GM11168 (cell line): ENCODE measurements around the gene TMEM187.
"Not testable (repeated sequence)": the region's sequence is repeated elsewhere in the genome, so short reads cannot be mapped to it uniquely, and the experiment has no call there.

Experiments
- in situ Hi-C: fragments of 300-500 bp; cut with MboI; formaldehyde crosslinking; loops from one replicate; pipeline ENCODE4 v1.12.0; 2022; ENCODE audit warnings: low sequenced_read_pairs; ENCODE audit not compliant: unreplicated experiment

TMEM187 gene

DNA sequence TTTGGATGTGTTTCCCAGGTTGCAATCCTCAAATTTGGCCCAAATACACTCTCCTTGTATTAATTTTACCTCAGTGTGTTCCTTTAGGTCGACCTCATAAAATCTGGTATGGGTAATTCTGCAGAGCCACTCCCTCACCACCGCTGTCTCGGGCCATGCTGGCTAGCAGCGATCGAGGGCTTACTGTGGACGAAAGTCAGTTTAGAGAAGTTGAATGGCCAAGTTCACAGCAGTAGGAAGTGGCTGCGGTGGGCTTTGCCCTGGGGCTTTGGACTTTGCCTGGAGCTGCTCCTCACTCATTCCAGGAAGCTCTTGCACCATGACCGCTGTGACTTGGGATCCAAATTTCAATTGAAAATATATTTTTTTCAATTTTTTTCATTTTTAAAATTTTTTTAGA lies 19.6 kb downstream of the TMEM187 start:
- in situ Hi-C loops: no loop called here

DNA sequence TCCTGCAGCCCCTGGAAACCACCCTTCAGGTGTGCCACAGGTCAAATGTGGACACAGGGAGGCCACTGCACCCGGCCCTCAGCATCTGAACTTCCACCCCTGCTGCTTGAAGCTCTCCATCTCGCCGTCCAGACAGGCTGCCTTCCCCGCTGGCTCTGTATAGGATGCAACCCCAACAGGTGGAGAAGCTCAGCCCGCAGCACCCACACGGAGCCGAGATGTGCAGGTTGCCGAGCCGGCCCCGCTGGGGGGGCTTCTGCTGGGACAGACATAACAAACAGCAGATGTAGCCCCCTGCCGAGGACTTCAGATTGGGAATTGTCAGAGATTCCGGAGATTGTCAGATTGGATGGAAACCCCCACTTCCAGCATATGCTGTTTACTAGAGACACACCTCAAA lies 20.5 kb downstream of the TMEM187 start:
- in situ Hi-C loops: no loop called here

- in situ Hi-C loops: no loop called here
Observed at GRCh38 chrX:153993978-153994377, 21.4 kb downstream of the TMEM187 start.

- in situ Hi-C loops: not testable (repeated sequence)
Observed at GRCh38 chrX:153994398-153994797, 21.8 kb downstream of the TMEM187 start.

GRCh38 chrX:153995504-153995903 lies 22.9 kb downstream of the TMEM187 start:
- in situ Hi-C loops: no loop called here

DNA sequence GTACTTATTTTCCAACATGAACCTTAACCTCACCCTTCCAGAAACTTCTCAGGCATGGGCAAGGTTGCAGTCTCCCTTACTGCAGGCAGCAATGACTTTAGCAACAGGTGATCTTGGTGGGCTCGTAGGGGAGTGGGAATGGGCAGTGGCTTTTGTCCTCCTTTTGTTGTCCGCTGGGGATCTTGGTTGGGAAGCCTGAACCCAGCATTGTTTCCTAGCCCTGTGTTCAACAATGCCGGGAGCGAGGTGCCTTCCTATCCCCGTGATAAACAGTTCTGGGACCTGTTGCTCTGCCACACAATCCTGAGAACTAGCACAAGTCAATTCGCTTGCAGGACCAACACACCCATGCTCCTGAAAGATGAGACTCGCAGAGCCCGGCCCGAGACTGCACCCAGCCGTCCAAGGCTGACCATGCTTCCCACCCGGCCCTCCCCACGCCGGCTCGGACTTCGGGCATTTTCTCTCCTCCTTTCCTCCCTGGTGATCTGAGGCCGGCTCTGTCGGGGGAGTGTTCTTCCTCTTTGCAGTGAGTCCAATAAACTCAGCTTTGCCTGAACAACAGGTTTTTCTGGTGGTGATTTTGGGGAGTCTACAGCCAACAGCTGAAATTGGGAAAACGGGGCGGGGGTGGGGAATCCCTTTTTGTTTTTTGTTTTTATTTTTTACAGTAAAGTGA lies 26.9 kb downstream of the TMEM187 start:
- in situ Hi-C loops: no loop called here

DNA sequence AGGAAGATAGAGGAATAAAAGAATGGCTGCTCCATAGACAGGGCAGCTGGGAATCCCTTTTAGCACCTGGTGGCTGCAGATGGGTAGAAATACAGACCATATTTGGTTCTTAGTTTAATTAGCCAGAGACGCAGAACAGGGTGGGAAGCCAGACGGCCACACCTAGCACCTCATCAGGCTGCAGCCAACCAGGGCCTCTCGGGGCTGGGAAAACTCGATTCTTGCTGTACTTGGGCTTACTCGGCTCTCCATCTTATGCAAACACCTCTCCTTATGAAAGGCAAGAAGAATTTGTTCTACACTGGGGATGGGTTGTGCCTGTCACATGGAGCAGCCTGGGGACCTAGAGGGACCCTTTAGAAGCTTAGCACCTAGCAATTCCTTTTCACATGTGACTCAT lies 27.5 kb downstream of the TMEM187 start:
- in situ Hi-C loops: no loop called here

- in situ Hi-C loops: no loop called here
Observed at GRCh38 chrX:154002215-154002719, 29.7 kb downstream of the TMEM187 start.

DNA sequence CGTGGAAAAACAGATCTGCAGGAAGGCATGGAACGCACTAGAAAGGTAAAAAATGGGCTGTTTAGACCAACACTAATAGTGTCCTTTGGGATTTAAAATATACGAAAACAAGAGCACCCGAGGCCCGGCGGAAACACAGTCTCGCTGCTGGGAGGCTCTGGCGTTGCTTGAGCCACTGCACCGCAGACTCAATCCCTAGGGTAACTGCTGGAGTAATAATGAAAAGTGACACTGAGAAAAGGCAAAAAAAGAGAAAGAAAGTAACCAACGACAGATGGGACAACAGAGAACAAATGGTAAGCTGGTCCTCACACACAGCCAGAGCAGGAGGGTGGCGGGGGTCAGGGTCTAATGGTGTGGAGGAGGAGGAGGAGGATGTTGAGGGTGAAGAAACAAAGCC lies 31.8 kb downstream of the TMEM187 start:
- in situ Hi-C loops: no loop called here

DNA sequence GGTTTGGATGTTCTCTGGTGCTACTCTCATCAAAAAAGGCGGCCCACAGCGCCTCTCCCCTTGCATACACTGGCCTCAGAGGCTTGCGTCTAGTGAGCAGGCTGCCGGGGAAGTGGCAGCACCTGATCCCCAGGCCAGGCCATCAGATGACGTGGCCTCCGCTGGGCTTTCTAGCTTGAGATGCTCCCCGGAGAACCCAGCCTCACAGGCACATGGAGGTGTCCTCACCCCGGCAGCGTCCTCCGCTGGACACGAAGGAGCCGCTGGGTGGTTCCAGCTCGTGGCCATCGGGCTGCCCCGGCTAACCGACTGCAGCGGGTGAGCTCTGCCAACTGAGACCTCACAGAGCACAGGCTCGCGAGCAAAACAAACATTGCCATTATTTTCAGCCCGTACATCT lies 34.4 kb downstream of the TMEM187 start:
- in situ Hi-C loops: no loop called here

GRCh38 chrX:154008521-154008920 lies 36.0 kb downstream of the TMEM187 start:
- in situ Hi-C loops: no loop called here

GRCh38 chrX:154010330-154011087 lies 38.0 kb downstream of the TMEM187 start:
- in situ Hi-C loops: no loop called here

DNA sequence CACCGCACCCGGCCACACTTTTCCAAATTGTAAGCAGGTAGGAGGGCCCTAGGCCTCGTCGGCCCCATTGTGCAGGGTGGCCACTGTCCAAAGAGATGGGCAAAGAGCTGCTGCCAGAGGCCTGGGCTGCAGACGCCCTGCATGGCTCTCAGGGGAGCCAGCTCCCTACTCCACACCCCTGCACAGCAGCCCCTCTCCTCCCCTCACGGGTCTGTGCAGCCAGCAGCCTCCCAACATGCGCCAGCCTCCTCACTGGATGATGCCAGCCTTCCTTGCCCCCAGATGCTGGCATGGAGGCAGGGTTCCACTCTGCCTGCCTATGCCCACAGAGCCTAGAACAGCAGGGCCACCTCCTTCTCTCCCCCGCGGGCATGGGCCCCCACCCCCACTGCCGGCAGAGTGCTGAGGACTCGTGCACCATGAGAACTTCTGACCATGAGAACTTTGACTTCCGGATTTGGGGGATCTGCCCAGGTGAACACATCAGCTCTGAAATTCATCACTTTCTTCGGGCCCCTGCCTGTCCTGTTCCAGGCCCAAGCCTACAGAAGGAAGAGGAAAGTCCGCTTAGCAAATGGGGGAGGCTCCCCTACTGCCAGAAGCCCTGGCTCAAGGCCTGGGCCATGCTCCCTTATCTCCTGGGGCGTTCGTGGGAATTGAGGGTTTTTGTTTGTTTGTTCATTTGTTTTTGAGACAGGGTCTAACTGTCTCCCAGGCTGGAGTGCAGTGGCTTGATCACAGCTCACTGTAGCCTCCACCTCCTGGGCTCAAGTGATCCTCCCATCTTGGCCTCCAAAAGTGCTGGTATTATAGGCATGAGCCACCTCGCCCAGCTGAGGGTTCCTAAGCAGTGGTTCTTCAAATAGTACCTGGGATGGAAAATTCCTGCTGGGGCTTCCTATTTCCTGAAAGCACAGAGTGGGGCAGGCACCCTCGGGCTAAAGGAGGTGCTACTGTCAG lies 39.1 kb downstream of the TMEM187 start:
- in situ Hi-C loops: no loop called here

DNA sequence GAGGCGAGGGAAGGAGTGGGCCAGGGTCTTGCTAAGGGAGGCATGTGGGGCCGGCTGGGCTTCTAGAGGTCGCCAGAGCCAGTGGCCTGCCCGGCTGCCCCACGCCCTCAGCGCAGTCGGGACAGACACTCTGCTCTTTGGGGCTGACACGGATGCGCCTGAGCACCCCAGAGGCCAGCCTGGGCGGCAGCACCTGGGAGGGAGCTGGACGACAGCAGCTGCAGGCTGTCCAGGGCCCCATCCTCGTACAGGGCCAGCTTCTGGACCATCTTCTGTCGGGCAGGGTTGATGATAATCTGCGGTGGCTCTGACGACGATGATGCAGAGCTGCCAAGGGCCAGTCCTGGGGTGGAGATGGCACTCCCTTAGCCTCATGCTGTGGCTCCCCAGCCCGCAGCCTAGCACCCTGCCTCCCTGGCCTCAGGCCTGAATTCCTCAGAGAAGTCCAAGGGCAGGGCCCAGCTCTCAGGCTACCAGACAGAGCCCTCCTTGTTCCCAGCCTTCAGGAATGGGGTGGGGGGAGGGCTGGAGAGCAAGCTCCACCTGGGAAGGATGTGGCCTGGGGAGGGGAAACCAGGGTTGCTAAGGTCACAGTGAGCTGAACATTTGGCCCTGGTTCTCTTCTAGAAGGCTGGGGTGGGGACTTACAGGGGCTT lies 39.9 kb downstream of the TMEM187 start:
- in situ Hi-C loops: no loop called here

DNA sequence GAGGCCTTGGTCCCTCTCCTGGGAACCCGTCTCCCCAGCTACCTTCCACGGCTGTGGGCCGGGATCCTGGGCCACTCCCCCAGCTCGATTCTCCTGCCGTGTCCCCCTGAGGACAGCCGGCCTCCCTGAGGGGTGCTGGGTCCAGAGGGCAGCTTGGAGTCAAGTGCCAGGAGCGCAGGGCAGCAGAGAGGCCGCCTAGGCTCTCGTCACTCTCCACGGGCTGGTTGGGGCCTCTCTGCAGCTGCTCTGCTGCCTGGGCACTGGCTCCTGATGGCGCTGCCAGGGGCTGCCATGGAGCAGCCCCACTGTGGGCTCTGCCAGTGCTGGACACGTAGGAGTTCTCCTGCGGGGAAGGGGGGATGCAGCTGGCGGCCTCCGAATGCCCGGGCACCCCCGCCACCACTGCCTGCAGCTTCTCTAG lies 40.5 kb downstream of the TMEM187 start:
- in situ Hi-C loops: no loop called here

GRCh38 chrX:154013614-154014360 lies 41.2 kb downstream of the TMEM187 start:
- in situ Hi-C loops: no loop called here

DNA sequence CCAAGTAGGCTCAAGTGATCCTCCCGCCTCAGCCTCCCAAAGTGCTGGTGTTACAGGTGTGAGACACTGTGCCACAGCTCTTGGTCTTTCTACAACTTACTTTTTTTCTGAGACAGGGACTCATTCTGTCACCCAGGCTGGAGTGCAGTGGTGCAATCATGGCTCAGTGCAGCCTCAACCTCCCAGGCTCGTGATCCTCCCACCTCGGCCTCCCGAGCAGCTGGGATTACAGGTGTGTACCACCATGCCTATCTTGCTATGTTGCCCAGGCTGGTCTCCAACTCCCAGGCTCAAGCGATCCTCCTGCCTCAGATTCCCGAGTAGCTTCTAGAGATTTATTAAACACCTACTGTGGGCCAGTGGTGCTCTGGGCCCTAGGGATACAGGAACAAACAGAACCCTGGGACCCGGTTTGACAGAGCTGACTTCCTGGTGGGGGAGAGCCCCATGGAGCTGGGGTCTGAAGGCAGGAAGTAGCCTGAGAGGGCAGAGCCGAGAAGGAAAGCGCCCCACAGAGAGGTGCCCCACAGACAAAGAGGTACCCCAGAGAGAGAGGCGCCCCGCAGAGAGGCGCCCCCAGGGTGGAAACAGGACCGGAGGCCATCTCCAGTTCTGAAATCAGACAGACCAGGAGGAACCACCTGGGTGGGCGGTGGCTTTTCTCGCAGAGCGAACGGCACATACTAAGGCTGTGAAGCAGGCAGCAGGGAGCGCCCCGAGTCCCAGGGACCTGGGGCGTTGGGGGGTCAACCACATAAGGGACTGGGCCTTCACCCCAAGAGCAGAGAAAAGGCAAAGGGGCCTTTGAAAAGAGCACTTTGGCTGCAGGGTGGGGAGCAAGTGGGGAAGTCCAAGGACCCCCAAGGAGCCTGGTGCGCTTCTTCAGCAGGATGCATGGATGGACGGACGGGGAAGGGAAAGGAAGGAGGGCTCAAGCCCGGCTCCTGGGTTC lies 42.2 kb downstream of the TMEM187 start:
- in situ Hi-C loops: no loop called here

GRCh38 chrX:154015581-154016264 lies 43.2 kb downstream of the TMEM187 start:
- in situ Hi-C loops: no loop called here
